HepG2 (cell line): Measurements from ENCODE around the gene TKTL1. TPM values are rescaled to one million over a fixed set of nuclear protein-coding genes. Genes with fewer than 3 reads are reported as not detected.

Experiments
- AKAP8 ChIP-seq: sonication (generic); formaldehyde crosslinking; IDR thresholded peaks from 2 replicates; pipeline ENCODE4 v1.5.1; 2020; ENCODE audit warnings: mild to moderate bottlenecking, missing genetic modification reagents
- HIC2 ChIP-seq: sonication (generic); formaldehyde crosslinking; IDR thresholded peaks from 2 replicates; pipeline ENCODE4 v1.9.0; 2022; ENCODE audit warnings: low read depth, missing genetic modification reagents
- MNT ChIP-seq: fragments of 450-650 bp; IDR thresholded peaks from 2 replicates; pipeline ENCODE4 v1.6.1; 2016
- NFE2L2 ChIP-seq: fragments of 150-350 bp; IDR thresholded peaks from 2 replicates; pipeline ENCODE4 v1.6.1; 2014; ENCODE audit warnings: low read length
- PHF8 ChIP-seq: sonication (generic); formaldehyde crosslinking; IDR thresholded peaks from 2 replicates; pipeline ENCODE4 v1.5.0; 2020; ENCODE audit warnings: missing genetic modification reagents
- PPARG ChIP-seq: conservative IDR thresholded peaks from 2 replicates; pipeline ENCODE4 v1.6.1; 2016; ENCODE audit warnings: missing biosample characterization, missing genetic modification reagents
- RXRA ChIP-seq: sonication (generic); formaldehyde crosslinking; IDR thresholded peaks from 2 replicates; pipeline ENCODE4 v1.5.1; 2020; ENCODE audit warnings: missing genetic modification reagents
- TARDBP ChIP-seq: sonication (generic); formaldehyde crosslinking; IDR thresholded peaks from 2 replicates; pipeline ENCODE4 v1.8.0; 2022; ENCODE audit warnings: mild to moderate bottlenecking, missing genetic modification reagents
- ZNF496 ChIP-seq: sonication (generic); formaldehyde crosslinking; IDR thresholded peaks from 2 replicates; pipeline ENCODE4 v1.8.1; 2023; ENCODE audit warnings: mild to moderate bottlenecking, moderate library complexity, missing genetic modification reagents; ENCODE audit not compliant: insufficient replicate concordance
- ZNF629 ChIP-seq: sonication (generic); formaldehyde crosslinking; conservative IDR thresholded peaks from 2 replicates; pipeline ENCODE4 v1.5.0; 2020; ENCODE audit warnings: missing genetic modification reagents
- ZNF672 ChIP-seq: sonication (generic); formaldehyde crosslinking; IDR thresholded peaks from 2 replicates; pipeline ENCODE4 v1.8.1; 2022; ENCODE audit warnings: missing genetic modification reagents
- polyA plus RNA-seq, 8 experiments: library from polyadenylated mRNA; depleted of rRNA in 3 of 8; stranded (reverse) in 7 of 8; unstranded in 1 of 8; fragments of >200 nt; fragmentation: Illumina TruSeq in 4 of 8; extraction: Trizol in 4 of 8; gene quantifications; 2 replicates each; pipeline versions ENCODE4 v1.2.1 to v1.2.3, GENCODE V29; 2011 to 2016; ENCODE audit warnings: low read depth in 4 of 8, missing spikeins in 1 of 8, mixed read lengths in 1 of 8; ENCODE audit not compliant: insufficient read depth in 1 of 8
- total RNA-seq, 5 experiments: library from RNA; depleted of rRNA; stranded (reverse); fragments of >200 nt; fragmentation: Illumina TruSeq; extraction: Trizol; gene quantifications; 2 replicates each; pipeline ENCODE4 v1.2.3, GENCODE V29; 2016; ENCODE audit warnings: low read depth in 1 of 5
- TF ChIP-seq, protein P1 (sequence below): sonication (generic); formaldehyde crosslinking; IDR thresholded peaks from 2 replicates; pipeline ENCODE4 v1.4.0; 2020; ENCODE audit warnings: missing genetic modification reagents
- TF ChIP-seq, protein P2 (sequence below): sonication (generic); formaldehyde crosslinking; IDR thresholded peaks from 2 replicates; pipeline ENCODE4 v1.4.0; 2020; ENCODE audit warnings: missing genetic modification reagents
- TF ChIP-seq, protein P3 (sequence below): sonication (generic); formaldehyde crosslinking; IDR thresholded peaks from 2 replicates; pipeline ENCODE4 v1.9.0; 2021; ENCODE audit warnings: missing genetic modification reagents, borderline replicate concordance

Gene TKTL1
- total and polyA plus RNA-seq, 2 of the 13 experiments (the other 11 are each of a cell fraction or from before 2014, with no cell fraction given), result not detected

DNA sequence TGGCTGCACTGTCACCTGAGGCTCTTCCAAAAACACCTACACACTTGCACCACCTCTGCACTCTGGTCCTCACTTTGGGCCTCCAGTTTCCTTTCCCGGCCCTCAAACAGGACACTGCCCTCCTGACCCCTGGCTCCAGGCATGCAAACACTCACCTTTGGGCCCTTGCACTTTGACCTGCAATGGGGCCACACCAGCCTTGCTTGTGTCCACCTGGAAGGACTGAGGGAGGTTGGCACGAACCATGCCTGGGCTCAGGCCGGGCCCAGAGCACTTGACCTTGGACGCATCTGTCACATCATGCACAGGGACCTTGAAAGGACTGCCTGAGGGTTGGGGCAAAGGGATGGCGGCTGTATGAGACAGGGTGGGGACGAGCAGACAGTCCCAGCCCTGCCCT lies 63.2 kb downstream of the TKTL1 start (continued):
- TF ChIP-seq, protein P1, sequence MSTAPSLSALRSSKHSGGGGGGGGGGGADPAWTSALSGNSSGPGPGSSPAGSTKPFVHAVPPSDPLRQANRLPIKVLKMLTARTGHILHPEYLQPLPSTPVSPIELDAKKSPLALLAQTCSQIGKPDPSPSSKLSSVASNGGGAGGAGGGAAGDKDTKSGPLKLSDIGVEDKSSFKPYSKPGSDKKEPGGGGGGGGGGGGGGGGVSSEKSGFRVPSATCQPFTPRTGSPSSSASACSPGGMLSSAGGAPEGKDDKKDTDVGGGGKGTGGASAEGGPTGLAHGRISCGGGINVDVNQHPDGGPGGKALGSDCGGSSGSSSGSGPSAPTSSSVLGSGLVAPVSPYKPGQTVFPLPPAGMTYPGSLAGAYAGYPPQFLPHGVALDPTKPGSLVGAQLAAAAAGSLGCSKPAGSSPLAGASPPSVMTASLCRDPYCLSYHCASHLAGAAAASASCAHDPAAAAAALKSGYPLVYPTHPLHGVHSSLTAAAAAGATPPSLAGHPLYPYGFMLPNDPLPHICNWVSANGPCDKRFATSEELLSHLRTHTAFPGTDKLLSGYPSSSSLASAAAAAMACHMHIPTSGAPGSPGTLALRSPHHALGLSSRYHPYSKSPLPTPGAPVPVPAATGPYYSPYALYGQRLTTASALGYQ (CRISPR knock-in tag), result no peak
- TF ChIP-seq TARDBP (CRISPR knock-in tag) (peak; percentile 23; the same call in 1 of the 2 replicates), RXRA (CRISPR knock-in tag) (peak; percentile 80), MNT (no peak), NFE2L2 (no peak), ZNF672 (CRISPR knock-in tag) (no peak), HIC2 (CRISPR knock-in tag) (peak; percentile 77; the same call in 1 of the 2 replicates), ZNF629 (CRISPR knock-in tag) (peak; percentile 37; the same call in 1 of the 2 replicates), ZNF496 (no peak), PPARG (CRISPR knock-in tag) (peak; percentile 71; the same call in 1 of the 2 replicates), PHF8 (CRISPR knock-in tag) (no peak), AKAP8 (CRISPR knock-in tag) (no peak)
- TF ChIP-seq, protein P2, sequence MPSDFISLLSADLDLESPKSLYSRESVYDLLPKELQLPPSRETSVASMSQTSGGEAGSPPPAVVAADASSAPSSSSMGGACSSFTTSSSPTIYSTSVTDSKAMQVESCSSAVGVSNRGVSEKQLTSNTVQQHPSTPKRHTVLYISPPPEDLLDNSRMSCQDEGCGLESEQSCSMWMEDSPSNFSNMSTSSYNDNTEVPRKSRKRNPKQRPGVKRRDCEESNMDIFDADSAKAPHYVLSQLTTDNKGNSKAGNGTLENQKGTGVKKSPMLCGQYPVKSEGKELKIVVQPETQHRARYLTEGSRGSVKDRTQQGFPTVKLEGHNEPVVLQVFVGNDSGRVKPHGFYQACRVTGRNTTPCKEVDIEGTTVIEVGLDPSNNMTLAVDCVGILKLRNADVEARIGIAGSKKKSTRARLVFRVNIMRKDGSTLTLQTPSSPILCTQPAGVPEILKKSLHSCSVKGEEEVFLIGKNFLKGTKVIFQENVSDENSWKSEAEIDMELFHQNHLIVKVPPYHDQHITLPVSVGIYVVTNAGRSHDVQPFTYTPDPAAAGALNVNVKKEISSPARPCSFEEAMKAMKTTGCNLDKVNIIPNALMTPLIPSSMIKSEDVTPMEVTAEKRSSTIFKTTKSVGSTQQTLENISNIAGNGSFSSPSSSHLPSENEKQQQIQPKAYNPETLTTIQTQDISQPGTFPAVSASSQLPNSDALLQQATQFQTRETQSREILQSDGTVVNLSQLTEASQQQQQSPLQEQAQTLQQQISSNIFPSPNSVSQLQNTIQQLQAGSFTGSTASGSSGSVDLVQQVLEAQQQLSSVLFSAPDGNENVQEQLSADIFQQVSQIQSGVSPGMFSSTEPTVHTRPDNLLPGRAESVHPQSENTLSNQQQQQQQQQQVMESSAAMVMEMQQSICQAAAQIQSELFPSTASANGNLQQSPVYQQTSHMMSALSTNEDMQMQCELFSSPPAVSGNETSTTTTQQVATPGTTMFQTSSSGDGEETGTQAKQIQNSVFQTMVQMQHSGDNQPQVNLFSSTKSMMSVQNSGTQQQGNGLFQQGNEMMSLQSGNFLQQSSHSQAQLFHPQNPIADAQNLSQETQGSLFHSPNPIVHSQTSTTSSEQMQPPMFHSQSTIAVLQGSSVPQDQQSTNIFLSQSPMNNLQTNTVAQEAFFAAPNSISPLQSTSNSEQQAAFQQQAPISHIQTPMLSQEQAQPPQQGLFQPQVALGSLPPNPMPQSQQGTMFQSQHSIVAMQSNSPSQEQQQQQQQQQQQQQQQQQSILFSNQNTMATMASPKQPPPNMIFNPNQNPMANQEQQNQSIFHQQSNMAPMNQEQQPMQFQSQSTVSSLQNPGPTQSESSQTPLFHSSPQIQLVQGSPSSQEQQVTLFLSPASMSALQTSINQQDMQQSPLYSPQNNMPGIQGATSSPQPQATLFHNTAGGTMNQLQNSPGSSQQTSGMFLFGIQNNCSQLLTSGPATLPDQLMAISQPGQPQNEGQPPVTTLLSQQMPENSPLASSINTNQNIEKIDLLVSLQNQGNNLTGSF (CRISPR knock-in tag), result no peak
- TF ChIP-seq, protein P3, sequence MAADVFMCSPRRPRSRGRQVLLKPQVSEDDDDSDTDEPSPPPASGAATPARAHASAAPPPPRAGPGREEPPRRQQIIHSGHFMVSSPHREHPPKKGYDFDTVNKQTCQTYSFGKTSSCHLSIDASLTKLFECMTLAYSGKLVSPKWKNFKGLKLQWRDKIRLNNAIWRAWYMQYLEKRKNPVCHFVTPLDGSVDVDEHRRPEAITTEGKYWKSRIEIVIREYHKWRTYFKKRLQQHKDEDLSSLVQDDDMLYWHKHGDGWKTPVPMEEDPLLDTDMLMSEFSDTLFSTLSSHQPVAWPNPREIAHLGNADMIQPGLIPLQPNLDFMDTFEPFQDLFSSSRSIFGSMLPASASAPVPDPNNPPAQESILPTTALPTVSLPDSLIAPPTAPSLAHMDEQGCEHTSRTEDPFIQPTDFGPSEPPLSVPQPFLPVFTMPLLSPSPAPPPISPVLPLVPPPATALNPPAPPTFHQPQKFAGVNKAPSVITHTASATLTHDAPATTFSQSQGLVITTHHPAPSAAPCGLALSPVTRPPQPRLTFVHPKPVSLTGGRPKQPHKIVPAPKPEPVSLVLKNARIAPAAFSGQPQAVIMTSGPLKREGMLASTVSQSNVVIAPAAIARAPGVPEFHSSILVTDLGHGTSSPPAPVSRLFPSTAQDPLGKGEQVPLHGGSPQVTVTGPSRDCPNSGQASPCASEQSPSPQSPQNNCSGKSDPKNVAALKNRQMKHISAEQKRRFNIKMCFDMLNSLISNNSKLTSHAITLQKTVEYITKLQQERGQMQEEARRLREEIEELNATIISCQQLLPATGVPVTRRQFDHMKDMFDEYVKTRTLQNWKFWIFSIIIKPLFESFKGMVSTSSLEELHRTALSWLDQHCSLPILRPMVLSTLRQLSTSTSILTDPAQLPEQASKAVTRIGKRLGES (CRISPR knock-in tag), result no peak
